K562 (cell line): ENCODE measurements around the gene HOXB13. TPM values are rescaled to one million over a fixed set of nuclear protein-coding genes. Genes with fewer than 3 reads are reported as not detected.

Source experiments
- ATAC-seq: fragments of 200-7000 bp; cut with Tn5 transposase; 3 replicates; pipeline ENCODE4 v1.9.1; 2020; ENCODE audit warnings: moderate library complexity
- BruUV-seq: library from RNA; stranded (reverse); fragments of 400-500 nt; replicated peaks from 2 replicates; lab custom pipeline; 2021; lab: Mats Ljungman, UMichigan
- CTCF ChIA-PET: fragments of 300-600 bp; formaldehyde crosslinking; extraction: SDS; loops from one replicate; lab custom pipeline; 2021; ENCODE audit warnings: low intra/inter-chr PET ratio; lab: Yijun Ruan, JAX
- POLR2A ChIA-PET: fragments of 300-600, 350-650 bp; sonication (Branson Sonifier 250); formaldehyde crosslinking; extraction: SDS; loops from one replicate; lab custom pipeline; 2021; ENCODE audit warnings: antibody characterized with exemption, inconsistent platforms; lab: Yijun Ruan, JAX
- DNase-seq, 4 experiments: peaks; one replicate each; pipeline versions ENCODE4 v3.0.0 to v3.0.0-alpha.2; 2011 to 2018; ENCODE audit warnings: low spot score in 3 of 4, mixed read lengths in 3 of 4; ENCODE audit errors: extremely low read depth in 1 of 4
- FAIRE-seq: peaks from 2 replicates; lab custom pipeline; 2011; peaks lifted over from hg19 to GRCh38; lab: Jason Lieb, UNC
- H2AFZ ChIP-seq: 2 replicates; pipeline ENCODE4 v1.6.0; 2011; ENCODE audit warnings: low read depth, low read length, control low read depth, inconsistent platforms
- H3K27ac ChIP-seq: fragments of 200-600 bp; 3 replicates; pipeline ENCODE4 v1.8.0; 2011; ENCODE audit warnings: low read depth, mild to moderate bottlenecking, control low read depth, inconsistent platforms, low read length, moderate library complexity, mixed read lengths; ENCODE audit errors: extremely low read depth
- H3K27me3 ChIP-seq, 2 experiments: fragments of 300-600 bp in 1 of 2; 2 replicates in 1 of 2; 3 replicates in 1 of 2; pipeline versions ENCODE4 v1.6.0 to v1.8.0; 2011; ENCODE audit warnings: inconsistent platforms in 2 of 2, low read length in 2 of 2, mild to moderate bottlenecking in 1 of 2, mixed read lengths in 1 of 2, moderate library complexity in 1 of 2; ENCODE audit not compliant: control insufficient read depth in 2 of 2, insufficient read depth in 2 of 2
- H3K36me3 ChIP-seq: fragments of 300-600 bp; 3 replicates; pipeline ENCODE4 v1.8.0; 2011; ENCODE audit warnings: mild to moderate bottlenecking, low read length, inconsistent platforms; ENCODE audit not compliant: control insufficient read depth, insufficient read depth
- H3K4me1 ChIP-seq, 2 experiments: fragments of 200-600 bp in 1 of 2; replicated peaks in 1 of 2; 2 replicates in 1 of 2; 3 replicates in 1 of 2; pipeline versions ENCODE4 v1.5.1 to v1.8.0; 2011; ENCODE audit warnings: inconsistent platforms in 2 of 2, low read length in 2 of 2, mild to moderate bottlenecking in 1 of 2, mixed read lengths in 1 of 2, moderate library complexity in 1 of 2; ENCODE audit not compliant: control insufficient read depth in 2 of 2, insufficient read depth in 2 of 2
- H3K4me2 ChIP-seq: 2 replicates; pipeline ENCODE4 v1.6.1; 2011; ENCODE audit warnings: low read length, control low read depth, inconsistent platforms, mixed read lengths; ENCODE audit not compliant: insufficient read depth
- H3K4me3 ChIP-seq: fragments of 200-600 bp; sonication (generic), shearing (Covaris generic); 2 replicates; pipeline ENCODE4 v1.5.1; 2016; ENCODE audit warnings: control low read depth, inconsistent platforms
- H3K79me2 ChIP-seq: fragments of 200-600 bp; 3 replicates; pipeline ENCODE4 v1.8.0; 2011; ENCODE audit warnings: low read length, inconsistent platforms; ENCODE audit not compliant: control insufficient read depth, insufficient read depth
- H3K9ac ChIP-seq, 2 experiments: 2 replicates each; pipeline versions ENCODE4 v1.6.0 to v1.6.1; 2011; ENCODE audit warnings: low read depth in 2 of 2, low read length in 2 of 2, control low read depth in 1 of 2, inconsistent platforms in 1 of 2, mild to moderate bottlenecking in 1 of 2, mixed read lengths in 1 of 2; ENCODE audit not compliant: insufficient read depth in 1 of 2
- H3K9me1 ChIP-seq: one replicate; pipeline ENCODE4 v1.6.0; 2011; ENCODE audit warnings: inconsistent platforms, mild to moderate bottlenecking, low read length, moderate library complexity; ENCODE audit not compliant: control insufficient read depth, insufficient read depth
- H3K9me3 ChIP-seq: replicated peaks from 2 replicates; pipeline ENCODE4 v1.5.1; 2011; ENCODE audit warnings: low read depth, low read length, inconsistent platforms; ENCODE audit not compliant: control insufficient read depth, insufficient read depth
- H4K20me1 ChIP-seq: replicated peaks from 2 replicates; pipeline ENCODE4 v1.6.1; 2011; ENCODE audit warnings: low read length, inconsistent platforms, mixed read lengths; ENCODE audit not compliant: control insufficient read depth, insufficient read depth
- EZH2 ChIP-seq: IDR thresholded peaks from 2 replicates; pipeline ENCODE4 v1.6.1; 2012; ENCODE audit warnings: low read depth, mild to moderate bottlenecking, inconsistent platforms, low read length, borderline replicate concordance
- PKNOX1 ChIP-seq: fragments of 450-650 bp; IDR thresholded peaks from 2 replicates; pipeline ENCODE4 v1.6.1; 2016
- PTBP1 ChIP-seq: fragments of 200-400 bp; formaldehyde crosslinking; IDR thresholded peaks from 2 replicates; pipeline ENCODE4 v1.6.1; 2017; ENCODE audit warnings: low read depth, low read length
- RHOXF2B ChIP-seq: fragments of 250-450 bp; sonication (Bioruptor Pico); conservative IDR thresholded peaks from 2 replicates; pipeline ENCODE4 v1.5.1; 2021
- SAFB2 ChIP-seq: fragments of 200-400 bp; formaldehyde crosslinking; IDR thresholded peaks from 2 replicates; pipeline ENCODE4 v1.6.1; 2018; ENCODE audit warnings: borderline replicate concordance, low read length, low read depth, moderate library complexity; ENCODE audit not compliant: severe bottlenecking
- ZBTB49 ChIP-seq: sonication (generic); formaldehyde crosslinking; IDR thresholded peaks from 2 replicates; pipeline ENCODE4 v1.8.0; 2022; ENCODE audit warnings: missing genetic modification reagents, mild to moderate bottlenecking, borderline replicate concordance
- WGBS: fragments of 100-300 bp; shearing (Covaris generic); methylation state at CpG from one replicate; pipeline ENCODE4 v1.1.6; 2016; ENCODE audit warnings: low coverage, mixed read lengths; ENCODE audit not compliant: insufficient coverage; ENCODE audit errors: missing lambda C conversion rate; 5-methylcytosine and 5-hydroxymethylcytosine counted together
- in situ Hi-C: fragments of 300-500 bp; cut with MboI; formaldehyde crosslinking; loops from 4 replicates; pipeline ENCODE4 v1.15.0; 2018; ENCODE audit warnings: inconsistent platforms, mixed read lengths
- intact Hi-C: fragments of 100-400 bp; cut with micrococcal nuclease; formaldehyde crosslinking; loops from 2 replicates; pipeline ENCODE4 v1.14.2; 2022
- polyA plus RNA-seq, 8 experiments: library from polyadenylated mRNA; depleted of rRNA in 4 of 8; stranded (reverse) in 5 of 8; unstranded in 3 of 8; fragments of >200 nt; fragmentation: Nextera tagmentation in 2 of 8; fragmentation: Illumina TruSeq in 1 of 8; extraction: Ambion mirVana in 2 of 8; extraction: Trizol in 1 of 8; gene quantifications; 2 replicates each; pipeline versions ENCODE4 v1.2.1 to v1.2.3, GENCODE V29; 2011 to 2014; ENCODE audit warnings: inconsistent platforms in 1 of 8, missing spikeins in 1 of 8
- total RNA-seq, 7 experiments: library from RNA; depleted of rRNA in 6 of 7; stranded (reverse); fragments of >200 nt in 6 of 7; fragmentation: Illumina TruSeq in 2 of 7; extraction: Trizol in 2 of 7; gene quantifications; 2 replicates each; pipeline versions ENCODE4 v1.2.1 to v1.2.3, GENCODE V29; 2011 to 2021; ENCODE audit warnings: low replicate concordance in 1 of 7

The HOXB13 gene
- total and polyA plus RNA-seq, 9 of the 15 experiments (the other 6 are each of a cell fraction or from before 2014, with no cell fraction given) = not detected

GRCh38 chr17:48752399-48753288 lies 24.1 kb upstream of the HOXB13 start:
- ChIA-PET POLR2A (no interaction called here), CTCF (no interaction called here)
- Histone ChIP-seq H3K9ac (no peak overlapping the region), H3K27me3 (peaks cover 80 to 83% of the 10 kb centered on the region in 2 experiments), H3K4me1 (peaks cover 0 to 13% of the 10 kb centered on the region in 2 experiments; a peak in 2 of 5 replicates), H2AFZ (no peak overlapping the region), H3K4me3 (no peak overlapping the region), H3K9me3 (no peaks in the 10 kb centered on the region), H3K36me3 (no peaks in the 10 kb centered on the region), H3K27ac (no peak overlapping the region), H3K9me1 (no peaks in the 10 kb centered on the region), H3K4me2 (no peak overlapping the region), H3K79me2 (no peaks in the 10 kb centered on the region), H4K20me1 (peaks cover 10% of the 10 kb centered on the region; the same call in 1 of the 2 replicates)
- 1% methylated on average over 34 of the region's 43 CpGs for WGBS
- TF ChIP-seq RHOXF2B (CRISPR knock-in tag) (no peak), EZH2 (peak; percentile 71; the same call in 1 of the 2 replicates), PKNOX1 (no peak), SAFB2 (no peak), PTBP1 (no peak), ZBTB49 (CRISPR knock-in tag) (no peak)
- in situ Hi-C loops (no loop called here), intact Hi-C loops (no loop called here)
- ATAC-seq = no peak
- no peak for FAIRE-seq
- DNase-seq = no peak
- no TSS peak for BruUV-seq
